Endothelial cell (in vitro differentiated cells): ENCODE data around the gene SPAG7. TPM values are rescaled to one million over a fixed set of nuclear protein-coding genes. Genes with fewer than 3 reads are reported as not detected.

Experiments used
- DNase-seq: peaks from one replicate; pipeline ENCODE4 v3.0.0; 2021; ENCODE audit warnings: low spot score
- H3K27ac Mint-ChIP-seq: one replicate; pipeline ENCODE4 v1.8.0; 2021; ENCODE audit warnings: mixed read lengths, inconsistent platforms; ENCODE audit not compliant: unreplicated experiment
- H3K27me3 Mint-ChIP-seq: one replicate; pipeline ENCODE4 v1.8.0; 2021; ENCODE audit warnings: mild to moderate bottlenecking, moderate library complexity, mixed read lengths, inconsistent platforms; ENCODE audit not compliant: unreplicated experiment
- H3K36me3 Mint-ChIP-seq: one replicate; pipeline ENCODE4 v1.8.0; 2021; ENCODE audit warnings: mild to moderate bottlenecking, low read depth, mixed read lengths, inconsistent platforms; ENCODE audit not compliant: unreplicated experiment
- H3K4me1 Mint-ChIP-seq: one replicate; pipeline ENCODE4 v1.8.0; 2021; ENCODE audit warnings: mild to moderate bottlenecking, mixed read lengths, inconsistent platforms; ENCODE audit not compliant: unreplicated experiment
- H3K4me3 Mint-ChIP-seq: one replicate; pipeline ENCODE4 v1.8.0; 2021; ENCODE audit warnings: mild to moderate bottlenecking, mixed read lengths, inconsistent platforms; ENCODE audit not compliant: unreplicated experiment
- H3K9me3 Mint-ChIP-seq: one replicate; pipeline ENCODE4 v1.8.0; 2021; ENCODE audit warnings: mixed read lengths, inconsistent platforms; ENCODE audit not compliant: unreplicated experiment
- CTCF ChIP-seq: fragments of 200-600 bp; sonication (generic); IDR thresholded peaks from one replicate; pipeline ENCODE4 v1.5.0; 2021; ENCODE audit warnings: antibody characterized with exemption; ENCODE audit not compliant: unreplicated experiment
- total RNA-seq: library from RNA; stranded (reverse); fragmentation: NEBNext Ultra II Directional; extraction: Animal tissue kit (Norgen Biotek cat#: 25700); gene quantifications from one replicate; pipeline ENCODE4 v1.2.1, GENCODE V29; 2021; ENCODE audit not compliant: unreplicated experiment

Gene SPAG7
- total RNA-seq, 1 donor from 2014 or later = 67.3 TPM

GRCh38 chr17:4938688-4939545 is 28.7 kb downstream of the SPAG7 start:
- Mint-ChIP-seq H3K4me3 (peak overlapping the region; percentile 97), H3K36me3 (peaks cover 18% of the 10 kb centered on the region), H3K27me3 (peaks cover 19% of the 10 kb centered on the region), H3K9me3 (no peaks in the 10 kb centered on the region), H3K27ac (peak overlapping the region; percentile 90), H3K4me1 (peaks cover 27% of the 10 kb centered on the region)
- TF ChIP-seq CTCF = no peak
- DNase-seq = no peak

- H3K36me3 Mint-ChIP-seq = peaks cover 16% of the 10 kb centered on the region
- no peak for DNase-seq
Observed at GRCh38 chr17:4938069-4938491, 29.5 kb downstream of the SPAG7 start.

DNA sequence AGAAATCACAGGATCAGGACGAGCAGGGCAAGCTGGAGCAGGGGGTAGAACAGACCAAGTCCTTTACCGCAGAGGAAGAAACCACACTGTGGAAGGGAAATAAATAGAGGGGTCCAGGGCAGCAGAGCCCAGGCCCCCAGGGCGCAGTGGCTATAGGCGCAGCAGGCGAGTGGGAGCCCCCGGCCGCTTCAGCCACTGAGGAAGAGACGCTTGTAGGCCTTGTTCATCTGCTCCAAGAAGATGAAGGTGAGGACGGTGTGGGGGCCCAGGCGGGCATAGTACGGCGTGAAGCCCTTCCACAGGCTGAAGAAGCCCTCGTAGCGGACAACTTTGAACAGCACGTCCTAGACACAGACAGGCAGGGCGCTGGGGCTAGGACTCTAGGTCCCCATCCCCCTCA is 30.1 kb downstream of the SPAG7 start:
- H3K36me3 Mint-ChIP-seq = peaks cover 12% of the 10 kb centered on the region
- peaks cover 19% of the 10 kb centered on the region for H3K27me3 Mint-ChIP-seq
- H3K4me3 Mint-ChIP-seq = no peak overlapping the region
- DNase-seq = no peak
- no peak overlapping the region for H3K27ac Mint-ChIP-seq
- peaks cover 34% of the 10 kb centered on the region for H3K4me1 Mint-ChIP-seq
- no peak for TF ChIP-seq CTCF
- H3K9me3 Mint-ChIP-seq = no peaks in the 10 kb centered on the region

More at GRCh38 chr17:4938069-4938491, 29.5 kb downstream of the SPAG7 start:
- peaks cover 31% of the 10 kb centered on the region for H3K4me1 Mint-ChIP-seq
- H3K27ac Mint-ChIP-seq = no peak overlapping the region
- no peaks in the 10 kb centered on the region for H3K9me3 Mint-ChIP-seq
- peak overlapping the region; percentile 97 for H3K4me3 Mint-ChIP-seq
- H3K27me3 Mint-ChIP-seq = peaks cover 21% of the 10 kb centered on the region
- TF ChIP-seq CTCF = no peak

DNA sequence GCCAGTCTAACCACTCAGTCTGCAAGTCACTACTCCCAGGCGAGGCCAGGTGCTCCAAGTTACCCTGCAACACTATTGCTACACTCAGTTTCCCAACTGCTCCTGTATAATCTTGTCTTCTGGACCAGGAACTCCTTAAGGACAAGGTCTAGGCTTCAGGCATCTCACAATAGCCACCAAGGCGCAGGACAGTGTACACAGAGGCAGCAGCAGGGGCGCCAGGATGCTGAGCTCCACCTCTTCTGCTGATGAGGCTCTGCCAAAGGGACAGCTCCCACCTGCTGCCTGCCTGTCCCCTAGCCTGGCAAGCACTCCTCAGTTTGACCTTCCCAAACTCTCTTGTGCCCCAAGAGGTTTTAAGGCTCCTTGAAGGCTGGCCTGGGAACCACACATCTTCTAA is 31.2 kb downstream of the SPAG7 start:
- peaks cover 11% of the 10 kb centered on the region for H3K36me3 Mint-ChIP-seq
- no peak for TF ChIP-seq CTCF
- no peak for DNase-seq
- no peaks in the 10 kb centered on the region for H3K9me3 Mint-ChIP-seq
- H3K27ac Mint-ChIP-seq = no peak overlapping the region
- H3K27me3 Mint-ChIP-seq = peaks cover 14% of the 10 kb centered on the region
- H3K4me1 Mint-ChIP-seq = peaks cover 28% of the 10 kb centered on the region
- no peak overlapping the region for H3K4me3 Mint-ChIP-seq

GRCh38 chr17:4935650-4936049 is 32.0 kb downstream of the SPAG7 start:
- Mint-ChIP-seq H3K27me3 (peaks cover 14% of the 10 kb centered on the region), H3K9me3 (no peaks in the 10 kb centered on the region), H3K36me3 (peaks cover 13% of the 10 kb centered on the region), H3K27ac (no peak overlapping the region), H3K4me3 (no peak overlapping the region), H3K4me1 (peaks cover 23% of the 10 kb centered on the region)
- DNase-seq = no peak
- TF ChIP-seq CTCF = no peak
